Esophagus muscularis mucosa (tissue), 4 donors: ENCODE results near the gene KIF3A.

ENCODE experiments used
- EP300 ChIP-seq: sonication (generic); formaldehyde crosslinking; IDR thresholded peaks from one replicate; pipeline ENCODE4 v1.6.1; 2017; ENCODE audit warnings: antibody characterized with exemption
- POLR2A ChIP-seq: fragments of 450-650 bp; IDR thresholded peaks from one replicate; pipeline ENCODE4 v1.6.1; 2017; ENCODE audit warnings: antibody characterized with exemption, moderate library complexity, mild to moderate bottlenecking, low read depth
- POLR2AphosphoS5 ChIP-seq, 2 donors: sonication (generic); formaldehyde crosslinking; IDR thresholded peaks; one replicate each; pipeline ENCODE4 v1.6.1; 2017; ENCODE audit warnings: antibody characterized with exemption in 2 of 2
- TF ChIP-seq, protein P1 (sequence below), 3 experiments: fragments of 200-600 bp in 2 of 3; fragments of 450-650 bp in 1 of 3; sonication (generic) in 2 of 3; IDR thresholded peaks; one replicate each; pipeline ENCODE4 v1.5.1; 2017 to 2019; ENCODE audit warnings: antibody characterized with exemption in 3 of 3, mild to moderate bottlenecking in 2 of 3, moderate library complexity in 1 of 3

DNA sequence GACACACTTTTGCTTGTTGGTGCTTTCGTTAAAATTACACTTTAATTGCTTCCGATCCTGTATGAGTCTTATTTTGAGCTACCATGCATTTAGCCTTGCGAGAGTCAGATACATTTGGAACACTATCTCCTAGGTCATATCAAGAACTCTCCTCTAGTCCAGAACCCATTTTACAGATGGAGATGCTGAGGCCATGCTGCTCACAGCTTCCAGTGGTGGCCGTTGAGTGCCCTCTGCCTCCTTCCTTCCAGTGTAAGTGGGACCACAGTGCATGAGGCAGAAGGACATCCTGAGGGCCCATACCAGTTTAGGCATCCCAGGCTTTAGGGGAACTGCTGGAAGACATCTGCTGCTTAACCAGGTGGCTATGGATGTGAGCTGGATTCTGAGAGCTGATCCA is 16.8 kb upstream of the KIF3A start:
- TF ChIP-seq POLR2A (no peak), POLR2AphosphoS5 (IDR thresholded peaks at IDR 0.05) (no peak), EP300 (no peak)
- TF ChIP-seq, protein P1, sequence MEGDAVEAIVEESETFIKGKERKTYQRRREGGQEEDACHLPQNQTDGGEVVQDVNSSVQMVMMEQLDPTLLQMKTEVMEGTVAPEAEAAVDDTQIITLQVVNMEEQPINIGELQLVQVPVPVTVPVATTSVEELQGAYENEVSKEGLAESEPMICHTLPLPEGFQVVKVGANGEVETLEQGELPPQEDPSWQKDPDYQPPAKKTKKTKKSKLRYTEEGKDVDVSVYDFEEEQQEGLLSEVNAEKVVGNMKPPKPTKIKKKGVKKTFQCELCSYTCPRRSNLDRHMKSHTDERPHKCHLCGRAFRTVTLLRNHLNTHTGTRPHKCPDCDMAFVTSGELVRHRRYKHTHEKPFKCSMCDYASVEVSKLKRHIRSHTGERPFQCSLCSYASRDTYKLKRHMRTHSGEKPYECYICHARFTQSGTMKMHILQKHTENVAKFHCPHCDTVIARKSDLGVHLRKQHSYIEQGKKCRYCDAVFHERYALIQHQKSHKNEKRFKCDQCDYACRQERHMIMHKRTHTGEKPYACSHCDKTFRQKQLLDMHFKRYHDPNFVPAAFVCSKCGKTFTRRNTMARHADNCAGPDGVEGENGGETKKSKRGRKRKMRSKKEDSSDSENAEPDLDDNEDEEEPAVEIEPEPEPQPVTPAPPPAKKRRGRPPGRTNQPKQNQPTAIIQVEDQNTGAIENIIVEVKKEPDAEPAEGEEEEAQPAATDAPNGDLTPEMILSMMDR (IDR thresholded peaks at IDR 0.05): no peak
